SKM-1 (cell line): ENCODE measurements around the gene HSF2BP.
"Not testable (repeated sequence)": the region's sequence is repeated elsewhere in the genome, so short reads cannot be mapped to it uniquely, and the experiment has no call there.

Source experiments
- DNase-seq: peaks from one replicate; lab custom pipeline; 2025; ENCODE audit not compliant: unreplicated experiment; lab: John Stamatoyannopoulos, UW

Gene HSF2BP

GRCh38 chr21:43540561-43540960 lies 118.7 kb downstream of the HSF2BP start:
- DNase-seq: not testable (repeated sequence)

GRCh38 chr21:43522495-43523131 lies 136.7 kb downstream of the HSF2BP start:
- not testable (repeated sequence) for DNase-seq

DNA sequence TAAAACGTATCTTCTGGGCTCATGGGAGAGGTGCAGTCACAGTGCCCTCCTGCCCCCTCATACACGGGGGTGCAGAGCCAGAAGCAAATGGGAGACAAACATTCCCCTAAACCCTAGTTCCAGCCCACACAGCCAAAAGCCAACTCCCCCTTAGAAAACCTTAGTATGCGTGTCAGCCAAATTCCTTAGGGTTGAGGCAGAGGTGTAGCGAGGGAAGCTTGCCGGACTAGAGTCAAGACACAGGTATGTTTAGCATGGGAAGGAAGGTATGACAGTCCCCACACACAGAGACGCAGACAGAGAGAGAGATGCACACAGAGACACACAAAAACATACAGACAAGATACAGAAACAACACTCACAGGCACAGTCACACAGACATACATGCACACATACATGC lies 141.6 kb downstream of the HSF2BP start:
- DNase-seq: not testable (repeated sequence)

DNA sequence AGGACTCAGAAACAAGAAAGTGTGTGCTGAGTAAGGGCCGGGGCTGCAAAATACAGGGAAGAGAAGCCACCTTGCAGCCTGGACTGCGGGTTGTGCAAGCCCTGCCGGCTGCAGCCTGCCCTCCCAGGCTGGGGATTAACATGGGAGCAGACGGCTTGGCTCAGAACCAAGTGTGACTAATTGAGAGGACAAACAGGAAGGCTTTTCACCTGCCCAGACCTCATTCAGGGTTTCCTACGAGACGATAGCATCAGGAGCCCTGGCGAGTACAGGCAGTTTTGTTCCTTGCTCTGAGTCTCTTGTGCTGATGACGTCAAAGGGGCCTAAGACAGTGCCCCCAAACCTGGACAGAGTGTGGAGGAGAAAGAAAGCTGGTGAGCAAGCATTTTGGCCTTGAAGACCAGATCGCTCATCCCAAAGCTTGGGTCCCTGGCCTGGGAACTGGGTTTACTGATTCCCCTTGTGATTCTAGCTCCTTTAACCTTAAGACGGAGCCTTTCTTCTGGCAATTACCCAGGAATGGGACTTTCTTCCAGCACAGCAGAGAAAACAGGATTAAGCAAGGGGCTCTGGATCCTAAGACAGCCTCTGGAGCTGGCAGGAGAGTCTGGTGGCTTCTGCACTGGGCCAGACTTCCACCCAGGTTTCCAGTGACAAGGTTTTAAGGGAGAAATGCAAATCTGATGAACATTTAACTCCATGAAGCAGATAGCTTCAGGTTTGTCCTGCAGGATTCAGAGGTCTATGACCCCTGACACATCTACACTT lies 142.2 kb downstream of the HSF2BP start:
- not testable (repeated sequence) for DNase-seq

DNA sequence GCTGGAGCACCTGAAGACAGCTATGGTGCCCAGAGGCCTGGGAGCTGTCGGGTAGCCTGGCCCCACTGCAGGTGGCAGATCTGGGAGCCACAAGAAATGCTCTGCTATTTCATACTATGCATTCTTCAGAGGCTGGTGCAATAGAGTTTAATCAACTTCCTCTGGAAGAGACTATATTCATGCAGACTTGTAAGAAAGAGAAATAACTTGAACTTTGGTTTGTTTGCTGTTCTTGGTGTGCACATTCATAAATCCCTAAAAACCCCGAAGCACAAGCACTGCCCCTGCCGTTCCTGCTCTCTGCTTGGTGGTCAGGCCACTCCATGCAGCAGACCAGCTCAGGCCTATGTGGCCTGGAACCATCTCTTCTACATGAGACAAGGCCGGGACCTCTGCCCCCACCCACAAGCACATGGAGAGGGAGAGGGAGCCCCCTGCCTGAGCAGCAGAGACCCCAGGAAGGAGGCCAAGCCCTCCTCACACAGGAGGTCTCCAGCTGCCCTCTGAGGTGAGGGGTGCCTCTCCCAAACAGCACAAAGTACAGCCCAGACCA lies 142.9 kb downstream of the HSF2BP start:
- DNase-seq: not testable (repeated sequence)

DNA sequence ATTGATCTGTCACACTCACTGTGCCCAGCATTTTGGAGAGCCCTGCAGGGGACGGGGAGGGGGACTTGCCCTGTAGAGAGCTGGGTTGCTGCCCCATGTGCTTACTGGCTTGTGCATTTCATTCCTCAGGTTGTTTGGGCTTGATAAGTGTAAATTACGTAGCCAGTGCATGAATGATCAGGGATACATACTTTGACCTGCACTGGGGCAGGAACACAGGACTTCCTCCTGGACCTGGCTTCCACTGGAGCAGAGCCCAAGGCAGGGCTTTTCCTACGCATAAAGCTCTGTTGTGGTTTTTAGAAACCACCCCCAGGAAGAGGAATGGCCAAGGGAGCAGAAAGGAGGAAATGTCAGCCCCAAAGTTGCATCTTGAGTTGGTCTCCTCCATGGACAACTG lies 144.5 kb downstream of the HSF2BP start:
- not testable (repeated sequence) for DNase-seq

DNA sequence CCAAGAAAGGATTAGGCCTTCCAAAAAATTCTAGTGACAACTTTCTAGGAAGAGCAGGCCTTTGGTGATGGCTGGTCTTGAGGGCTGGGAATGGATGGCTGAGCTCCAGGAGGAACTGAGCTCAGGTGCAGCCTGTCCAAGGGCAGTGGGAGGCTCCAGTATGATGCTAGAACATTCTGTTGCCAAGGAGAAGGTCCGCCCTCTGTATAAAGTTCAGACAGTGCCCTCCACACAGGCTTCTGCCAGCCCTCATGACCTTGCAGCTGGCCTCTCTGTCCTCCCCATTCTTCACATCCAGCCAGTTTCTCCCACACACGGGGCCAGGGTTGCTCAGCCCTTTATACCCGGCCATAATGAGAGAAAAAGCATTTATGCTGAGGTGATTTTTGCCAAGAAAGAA lies 146.3 kb downstream of the HSF2BP start:
- DNase-seq: not testable (repeated sequence)

- not testable (repeated sequence) for DNase-seq
Measured at GRCh38 chr21:43511209-43511608, 148.1 kb downstream of the HSF2BP start.

DNA sequence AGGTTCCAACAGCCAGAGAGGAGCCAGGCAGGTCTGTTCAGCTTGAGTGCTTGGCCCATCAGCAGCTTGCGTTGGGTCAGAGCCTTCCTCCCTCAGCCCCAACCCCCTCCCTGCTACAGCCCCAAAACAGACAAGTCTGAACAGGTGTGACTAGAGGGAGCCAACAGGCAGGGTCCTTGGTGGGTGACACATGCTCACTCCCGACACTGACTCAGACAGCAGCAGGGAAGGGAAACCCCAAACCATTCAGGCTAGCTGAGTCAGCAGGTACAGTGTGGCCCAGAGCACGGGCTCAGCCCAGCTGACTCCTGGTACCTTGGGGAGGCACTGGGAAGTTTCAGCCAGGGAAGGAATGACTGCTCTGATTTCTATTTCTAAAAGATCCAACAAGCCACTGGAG lies 148.6 kb downstream of the HSF2BP start:
- not testable (repeated sequence) for DNase-seq

- not testable (repeated sequence) for DNase-seq
Measured at GRCh38 chr21:43503892-43504291, 155.4 kb downstream of the HSF2BP start.

DNA sequence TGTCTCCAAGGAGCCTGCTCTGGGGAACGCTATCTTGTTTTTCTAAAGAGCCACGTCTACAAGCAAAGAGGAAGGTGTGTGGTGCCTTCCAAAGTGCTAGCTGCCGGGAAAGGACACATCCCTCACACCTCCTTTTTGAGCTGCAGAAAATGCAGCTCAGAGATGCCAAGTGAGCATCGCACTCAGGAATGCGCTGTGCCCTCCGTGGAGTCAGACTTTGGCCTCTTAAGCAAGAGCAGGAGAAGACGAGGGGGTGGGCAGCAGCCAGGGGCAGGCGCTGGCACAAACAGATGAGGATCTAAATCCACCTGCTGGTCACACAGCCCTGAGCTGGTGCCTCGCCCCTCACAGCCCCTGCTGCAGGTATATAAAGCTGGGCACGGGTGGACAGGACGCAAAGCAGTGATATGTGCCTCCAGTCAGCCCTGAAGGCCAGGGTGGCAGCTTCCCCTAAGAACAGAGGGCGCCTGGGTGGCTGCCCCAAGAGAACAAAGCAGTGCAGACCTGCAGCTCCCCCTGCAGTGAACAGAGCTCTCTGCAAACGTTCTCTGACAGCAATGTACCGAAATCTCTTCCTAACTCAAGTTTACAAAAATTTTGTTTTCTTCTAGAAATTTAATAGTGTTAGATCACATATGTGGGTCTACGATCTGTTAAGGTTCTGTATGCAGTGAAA lies 156.1 kb downstream of the HSF2BP start:
- not testable (repeated sequence) for DNase-seq

DNA sequence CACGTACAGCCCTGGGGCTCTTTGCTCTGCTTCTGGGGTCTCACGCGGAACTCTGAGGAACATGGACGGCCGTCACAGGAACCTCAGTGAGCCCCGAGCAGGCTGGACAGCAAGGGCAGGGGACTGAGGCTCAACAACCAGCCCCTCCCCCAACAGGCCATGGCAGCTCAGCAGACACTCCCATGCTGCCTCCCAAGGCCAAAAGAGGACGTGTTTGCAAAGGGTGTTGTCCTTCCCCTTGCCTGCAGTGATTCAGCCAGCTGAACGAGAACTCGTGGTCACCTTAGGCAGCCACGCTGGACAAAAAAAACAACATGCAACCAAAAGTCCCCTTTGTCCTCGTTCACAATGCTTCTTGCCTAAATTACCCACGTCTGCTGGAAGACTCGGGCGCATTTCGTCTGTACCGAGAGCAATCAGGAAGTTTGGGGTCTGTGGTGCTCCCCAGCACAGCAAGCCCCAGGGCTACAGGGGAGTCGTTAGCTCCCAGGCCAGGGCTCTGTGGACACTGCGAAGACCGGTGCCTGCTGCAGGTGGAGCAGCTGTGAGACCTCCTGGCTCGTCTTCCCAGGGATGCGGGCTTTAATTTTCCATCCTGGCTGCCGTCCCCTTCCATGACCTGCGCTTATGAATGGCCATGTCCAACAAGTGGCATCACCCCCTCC lies 156.7 kb downstream of the HSF2BP start:
- not testable (repeated sequence) for DNase-seq

GRCh38 chr21:43498924-43499323 lies 160.4 kb downstream of the HSF2BP start:
- not testable (repeated sequence) for DNase-seq

GRCh38 chr21:43498065-43498464 lies 161.2 kb downstream of the HSF2BP start:
- DNase-seq: not testable (repeated sequence)

DNA sequence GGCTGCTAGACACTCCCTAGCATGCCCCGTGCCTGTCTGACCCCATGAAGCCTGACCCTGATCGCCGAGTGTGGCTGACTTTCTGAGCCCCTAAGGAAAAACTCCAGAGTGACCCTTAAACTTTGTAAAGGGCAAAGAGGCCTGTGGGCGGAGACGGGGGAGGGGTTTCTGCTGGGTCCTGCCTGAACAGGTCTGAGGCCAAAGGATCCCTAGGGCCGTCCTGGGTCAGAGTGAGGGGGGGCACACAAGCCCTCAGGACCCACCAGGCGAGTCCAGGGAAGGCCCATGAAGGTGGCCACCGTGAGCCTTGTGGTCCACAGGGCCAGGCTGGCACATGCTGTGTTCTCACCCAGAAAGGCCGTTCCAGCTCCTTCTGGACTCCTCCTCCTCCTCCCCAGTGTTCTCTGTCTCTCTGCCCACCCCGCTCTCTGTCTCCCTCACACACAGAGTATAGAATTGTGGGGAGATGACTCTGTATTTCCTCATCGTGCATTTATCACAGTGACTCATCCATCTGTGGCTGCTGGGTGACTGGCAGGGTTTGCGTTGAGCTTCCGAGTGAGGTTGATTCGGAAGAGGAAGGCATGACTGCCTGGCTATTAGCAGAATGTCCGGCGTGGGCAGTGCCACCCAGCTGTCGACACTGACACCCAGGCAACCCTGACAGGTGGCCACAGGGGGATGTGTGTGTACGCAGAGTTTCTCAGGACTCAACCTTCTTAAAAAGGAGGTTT lies 164.8 kb downstream of the HSF2BP start:
- DNase-seq: not testable (repeated sequence)

DNA sequence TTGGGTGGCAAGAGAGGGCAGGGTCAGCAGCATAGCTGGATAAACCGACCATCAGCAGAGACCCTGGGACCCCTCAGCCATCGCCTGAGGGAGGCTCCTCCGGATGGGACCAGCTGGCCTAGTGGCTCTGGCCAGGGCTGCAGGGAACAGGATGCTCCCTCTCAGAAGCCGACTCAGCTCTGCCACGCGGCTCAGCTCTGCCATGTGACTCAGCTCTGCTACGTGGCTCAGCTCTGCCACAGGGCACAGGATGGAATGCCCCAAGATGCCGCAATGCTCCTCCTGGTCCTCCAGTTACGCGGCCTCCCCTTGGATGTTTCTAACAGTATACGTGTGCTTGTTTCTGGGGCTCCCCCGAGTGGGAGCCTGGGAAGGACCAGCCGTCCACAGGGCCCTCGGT lies 165.8 kb downstream of the HSF2BP start:
- not testable (repeated sequence) for DNase-seq

DNA sequence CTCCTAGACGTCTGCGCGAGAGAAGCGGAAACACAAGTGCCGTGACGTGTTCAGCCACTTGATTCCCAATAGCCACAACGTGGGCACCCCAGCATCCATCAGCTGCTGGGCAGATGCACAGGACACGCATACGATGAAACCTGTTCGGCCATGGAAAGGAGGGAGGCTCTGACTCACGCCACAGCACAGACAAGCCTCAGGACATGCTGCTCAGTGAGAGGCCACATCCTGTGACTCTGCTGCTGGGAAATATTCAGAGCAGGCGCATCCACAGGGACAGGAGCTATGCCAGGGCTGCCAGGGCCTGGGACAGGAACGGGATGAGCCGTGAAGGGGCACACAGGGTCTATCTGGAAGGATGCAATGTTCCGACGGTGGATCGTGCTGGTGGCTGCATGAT lies 171.1 kb downstream of the HSF2BP start:
- DNase-seq: not testable (repeated sequence)

- not testable (repeated sequence) for DNase-seq
Measured at GRCh38 chr21:43486051-43486450, 173.2 kb downstream of the HSF2BP start.

GRCh38 chr21:43485016-43485415 lies 174.3 kb downstream of the HSF2BP start:
- not testable (repeated sequence) for DNase-seq

DNA sequence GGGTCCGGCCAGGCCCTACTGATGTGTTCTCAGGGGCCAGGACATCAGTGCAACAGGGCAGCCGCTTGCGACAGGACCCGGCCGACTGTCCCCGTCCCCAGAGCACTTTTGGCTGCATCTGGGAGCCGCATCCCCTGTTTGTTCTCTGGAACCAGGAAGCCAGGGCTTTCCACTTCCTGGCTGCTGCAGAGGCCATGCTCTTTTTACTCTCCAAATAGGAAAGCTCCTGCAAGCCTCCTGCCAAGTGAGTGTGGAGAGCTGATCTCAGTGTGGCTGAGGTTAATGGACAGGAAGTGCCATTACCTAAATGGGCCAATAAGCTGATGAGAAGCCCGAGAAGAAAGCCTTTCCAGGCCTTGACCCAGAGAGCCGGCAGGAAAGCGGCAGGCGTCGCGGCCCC lies 180.1 kb downstream of the HSF2BP start:
- DNase-seq: not testable (repeated sequence)
